ENCODE data around the gene EDEM3. TPM values are rescaled to one million over a fixed set of nuclear protein-coding genes. Genes with fewer than 3 reads are reported as not detected.
A peak's percentile ranks its signal among the peaks of the same experiment; 100 is the strongest.
"Not testable (repeated sequence)": the region's sequence is repeated elsewhere in the genome, so short reads cannot be mapped to it uniquely, and the experiment has no call there.

The EDEM3 gene
- total RNA-seq, 2 donors from 2014 or later, result 11.8 to 12.7 TPM

GRCh38 chr1:184698969-184699368, 55.7 kb downstream of the EDEM3 start:
- DNase-seq (ENCODE audit: low spot score in 2 of 2) (no peak), ATAC-seq (no peak)
- Mint-ChIP-seq H3K27ac (no peak overlapping the region), H3K9me3 (no peaks in the 10 kb centered on the region), H3K36me3 (peaks cover 11 to 12% of the 10 kb centered on the region in 2 donors)

DNA sequence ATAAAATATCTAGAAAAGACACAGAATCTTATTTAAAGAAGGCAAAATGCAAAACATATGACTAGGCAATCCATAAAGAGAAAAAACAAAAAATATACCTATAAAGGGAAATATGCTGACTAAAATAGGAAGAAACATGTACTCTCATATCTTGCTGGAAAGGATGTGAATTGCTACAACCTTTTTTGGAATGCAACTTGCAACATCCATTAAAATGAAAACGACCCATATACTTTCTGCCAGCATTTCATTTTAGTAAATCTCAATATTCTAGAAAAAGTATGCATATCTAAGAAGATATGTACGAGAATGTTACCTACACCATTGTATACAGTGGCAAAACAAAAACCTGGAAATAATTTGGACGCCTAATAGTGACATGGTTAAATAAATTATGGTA, 56.6 kb downstream of the EDEM3 start:
- DNase-seq (ENCODE audit: low spot score in 2 of 2), result no peak

GRCh38 chr1:184696403-184696802, 58.3 kb downstream of the EDEM3 start:
- Mint-ChIP-seq H3K36me3 (peaks cover 6 to 15% of the 10 kb centered on the region in 2 donors), H3K27ac (no peak overlapping the region), H3K9me3 (no peaks in the 10 kb centered on the region)

More for the DNA sequence above, 56.6 kb downstream of the EDEM3 start:
- Mint-ChIP-seq H3K9me3 (no peaks in the 10 kb centered on the region), H3K36me3 (peaks cover 10 to 15% of the 10 kb centered on the region in 2 donors), H3K27ac (no peak overlapping the region)
- ATAC-seq, result no peak

GRCh38 chr1:184695023-184695422, 59.6 kb downstream of the EDEM3 start:
- ATAC-seq, result peak in 1 of 2 donors; percentile 54
- H3K9me3 Mint-ChIP-seq, result no peaks in the 10 kb centered on the region
- peaks cover 6 to 12% of the 10 kb centered on the region in 2 donors for H3K36me3 Mint-ChIP-seq
- no peak for DNase-seq (ENCODE audit: low spot score in 2 of 2)
- H3K27ac Mint-ChIP-seq, result no peak overlapping the region

More at GRCh38 chr1:184696403-184696802, 58.3 kb downstream of the EDEM3 start:
- DNase-seq (ENCODE audit: low spot score in 2 of 2) (no peak), ATAC-seq (no peak)

DNA sequence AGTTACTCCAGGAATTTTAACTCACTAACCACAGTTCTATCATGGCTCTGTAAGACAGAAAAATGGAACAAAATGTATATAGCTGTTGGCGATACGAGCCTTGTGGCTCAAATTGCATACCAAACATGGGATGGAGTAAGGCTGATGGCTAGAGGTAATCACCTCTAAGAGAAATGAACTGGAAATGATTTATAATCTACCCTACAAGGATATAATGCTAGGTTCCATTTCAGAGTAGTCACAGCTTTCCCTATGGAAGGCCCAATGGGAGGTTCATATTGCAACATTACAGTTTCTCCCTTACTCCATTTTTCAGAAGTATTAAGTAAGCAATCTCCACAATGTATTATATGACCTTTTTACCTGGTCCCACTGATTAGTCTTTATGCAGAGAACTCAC, 61.6 kb downstream of the EDEM3 start:
- Mint-ChIP-seq H3K9me3 (no peaks in the 10 kb centered on the region), H3K36me3 (peaks cover 6 to 12% of the 10 kb centered on the region in 2 donors), H3K27ac (no peak overlapping the region)
- ATAC-seq (no peak), DNase-seq (ENCODE audit: low spot score in 2 of 2) (no peak)

DNA sequence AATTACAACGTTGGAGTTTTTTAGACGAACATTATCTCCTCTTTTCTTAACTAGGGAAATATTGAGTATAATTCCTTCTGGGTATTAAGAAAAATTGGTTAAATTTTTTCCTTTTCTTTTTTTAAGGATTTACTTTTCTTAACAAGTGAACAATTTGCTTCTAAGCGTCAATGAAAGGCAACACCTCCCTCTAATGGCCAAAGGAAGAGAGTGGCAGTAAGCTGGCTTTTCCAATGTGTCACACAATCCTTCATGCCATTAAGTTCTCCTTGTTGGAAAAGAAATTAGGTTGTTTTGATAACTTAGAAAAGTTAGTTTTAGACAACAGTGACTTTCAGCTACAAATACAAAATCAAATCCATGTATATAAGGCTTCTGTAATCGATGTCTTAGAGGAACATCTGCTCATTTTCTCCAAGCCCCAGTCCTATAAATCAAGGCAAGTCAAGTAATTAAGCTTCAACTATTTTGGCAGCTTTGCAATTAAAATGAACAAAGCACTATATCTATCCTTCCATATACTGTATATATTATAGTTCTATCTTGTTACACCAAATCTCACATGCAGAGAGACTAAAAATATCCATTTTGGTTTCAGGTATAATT, 62.8 kb downstream of the EDEM3 start:
- Mint-ChIP-seq H3K36me3 (peaks cover 6 to 12% of the 10 kb centered on the region in 2 donors), H3K27ac (no peak overlapping the region), H3K9me3 (no peaks in the 10 kb centered on the region)
- DNase-seq (ENCODE audit: low spot score in 2 of 2) (no peak), ATAC-seq (no peak)

GRCh38 chr1:184686540-184686939, 68.1 kb downstream of the EDEM3 start:
- DNase-seq (ENCODE audit: low spot score in 2 of 2) (no peak), ATAC-seq (no peak)
- Mint-ChIP-seq H3K27ac (no peak overlapping the region), H3K9me3 (peaks cover under 1 to 1% of the 10 kb centered on the region in 2 donors), H3K36me3 (peaks cover under 1 to 2% of the 10 kb centered on the region in 2 donors)

DNA sequence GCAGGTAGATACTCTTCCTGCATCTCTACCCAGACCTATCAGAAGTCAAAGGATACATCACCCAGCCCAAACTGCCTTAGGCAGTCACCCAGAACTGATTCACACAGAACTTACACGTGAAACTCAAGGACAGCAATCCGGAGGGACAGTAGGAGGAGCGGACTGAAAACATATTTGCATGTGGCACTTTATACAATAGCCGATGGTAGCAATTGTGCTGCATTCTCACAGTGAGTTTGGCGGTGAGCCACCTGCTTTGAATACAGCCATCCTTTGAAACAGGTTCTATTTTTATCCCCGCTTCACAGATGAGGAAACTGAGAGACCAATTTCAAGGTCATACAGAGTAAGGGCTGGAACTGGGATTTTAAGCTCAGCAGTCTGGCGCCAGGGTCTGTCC, 69.5 kb downstream of the EDEM3 start:
- Mint-ChIP-seq H3K36me3 (peaks cover 6 to 11% of the 10 kb centered on the region in 2 donors), H3K9me3 (peaks cover 10 to 12% of the 10 kb centered on the region in 2 donors), H3K27ac (no peak overlapping the region)
- ATAC-seq (no peak), DNase-seq (ENCODE audit: low spot score in 2 of 2) (no peak)

- DNase-seq (ENCODE audit: low spot score in 2 of 2), result no peak
- Mint-ChIP-seq H3K9me3 (peaks cover 10 to 13% of the 10 kb centered on the region in 2 donors), H3K36me3 (peaks cover 6 to 11% of the 10 kb centered on the region in 2 donors), H3K27ac (no peak overlapping the region)
- no peak for ATAC-seq
Measured at GRCh38 chr1:184684285-184685074, 70.2 kb downstream of the EDEM3 start.

- Mint-ChIP-seq H3K36me3 (peaks cover 6 to 11% of the 10 kb centered on the region in 2 donors), H3K9me3 (peaks cover 10 to 13% of the 10 kb centered on the region in 2 donors), H3K27ac (no peak overlapping the region)
- ATAC-seq (no peak), DNase-seq (ENCODE audit: low spot score in 2 of 2) (no peak)
Measured at GRCh38 chr1:184682956-184683355, 71.7 kb downstream of the EDEM3 start.

DNA sequence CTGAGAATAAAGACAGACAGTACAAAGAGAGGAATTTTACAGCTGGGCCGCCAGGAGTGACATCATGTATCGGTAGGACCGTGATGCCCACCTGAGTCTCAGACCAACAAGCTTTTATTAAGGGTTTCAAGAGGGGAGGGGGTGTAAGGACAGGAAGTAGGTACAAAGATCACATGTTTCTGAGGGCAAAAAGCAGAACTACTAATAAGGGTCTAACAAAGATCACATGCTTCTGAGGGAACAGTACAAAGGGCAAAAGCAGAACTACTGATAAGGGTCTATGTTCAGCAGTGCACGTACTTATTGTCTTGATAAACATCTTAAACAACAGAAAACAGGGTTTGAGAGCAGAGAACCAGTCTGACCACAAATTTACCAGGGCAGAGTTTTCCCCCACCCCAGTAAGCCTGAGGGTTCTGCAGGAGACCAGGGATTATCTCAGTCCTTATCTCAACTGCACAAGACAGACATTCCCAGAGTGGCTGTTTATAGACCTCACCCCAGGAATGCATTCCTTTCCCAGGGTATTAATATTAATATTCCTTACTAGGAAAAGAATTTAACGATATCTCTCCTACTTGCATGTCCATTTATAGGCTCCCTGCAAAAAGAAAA, 73.9 kb downstream of the EDEM3 start:
- Mint-ChIP-seq H3K36me3 (peaks cover 6 to 11% of the 10 kb centered on the region in 2 donors), H3K9me3 (peaks cover 10 to 13% of the 10 kb centered on the region in 2 donors)
- H3K27ac Mint-ChIP-seq; DNase-seq (ENCODE audit: low spot score in 2 of 2); ATAC-seq: not testable (repeated sequence)

GRCh38 chr1:184679472-184679871, 75.2 kb downstream of the EDEM3 start:
- H3K9me3 Mint-ChIP-seq, result peaks cover 10 to 13% of the 10 kb centered on the region in 2 donors
- ATAC-seq; DNase-seq (ENCODE audit: low spot score in 2 of 2): not testable (repeated sequence)

DNA sequence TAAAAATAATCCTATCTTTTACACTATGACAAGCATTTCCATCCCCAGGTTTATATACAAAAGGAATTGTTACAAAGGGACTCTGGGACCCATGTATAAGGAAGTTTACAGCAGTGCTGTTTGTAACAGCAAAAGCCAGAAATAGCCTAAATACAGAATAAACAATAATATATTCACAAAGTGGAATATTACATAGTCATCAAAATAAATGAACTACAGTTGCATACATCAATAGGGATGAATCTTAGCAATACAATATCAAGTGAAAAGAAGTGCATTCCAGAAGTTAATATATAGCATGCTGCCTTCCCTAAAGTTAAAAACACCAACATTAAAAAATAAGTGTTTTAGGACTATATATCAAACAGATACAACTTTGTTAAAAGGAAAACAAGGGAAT, 77.3 kb downstream of the EDEM3 start:
- ATAC-seq, result no peak
- no peak overlapping the region for H3K27ac Mint-ChIP-seq
- H3K9me3 Mint-ChIP-seq, result peaks cover 10 to 13% of the 10 kb centered on the region in 2 donors
- peaks cover 6 to 11% of the 10 kb centered on the region in 2 donors for H3K36me3 Mint-ChIP-seq
- DNase-seq (ENCODE audit: low spot score in 2 of 2), result no peak

More at GRCh38 chr1:184679472-184679871, 75.2 kb downstream of the EDEM3 start:
- not testable (repeated sequence) for H3K27ac Mint-ChIP-seq
- H3K36me3 Mint-ChIP-seq, result peaks cover 6 to 11% of the 10 kb centered on the region in 2 donors

- no peak overlapping the region for H3K27ac Mint-ChIP-seq
- DNase-seq (ENCODE audit: low spot score in 2 of 2), result no peak
- no peaks in the 10 kb centered on the region for H3K36me3 Mint-ChIP-seq
- no peak for ATAC-seq
- H3K9me3 Mint-ChIP-seq, result no peaks in the 10 kb centered on the region
Measured at GRCh38 chr1:184673305-184673704, 81.4 kb downstream of the EDEM3 start.

DNA sequence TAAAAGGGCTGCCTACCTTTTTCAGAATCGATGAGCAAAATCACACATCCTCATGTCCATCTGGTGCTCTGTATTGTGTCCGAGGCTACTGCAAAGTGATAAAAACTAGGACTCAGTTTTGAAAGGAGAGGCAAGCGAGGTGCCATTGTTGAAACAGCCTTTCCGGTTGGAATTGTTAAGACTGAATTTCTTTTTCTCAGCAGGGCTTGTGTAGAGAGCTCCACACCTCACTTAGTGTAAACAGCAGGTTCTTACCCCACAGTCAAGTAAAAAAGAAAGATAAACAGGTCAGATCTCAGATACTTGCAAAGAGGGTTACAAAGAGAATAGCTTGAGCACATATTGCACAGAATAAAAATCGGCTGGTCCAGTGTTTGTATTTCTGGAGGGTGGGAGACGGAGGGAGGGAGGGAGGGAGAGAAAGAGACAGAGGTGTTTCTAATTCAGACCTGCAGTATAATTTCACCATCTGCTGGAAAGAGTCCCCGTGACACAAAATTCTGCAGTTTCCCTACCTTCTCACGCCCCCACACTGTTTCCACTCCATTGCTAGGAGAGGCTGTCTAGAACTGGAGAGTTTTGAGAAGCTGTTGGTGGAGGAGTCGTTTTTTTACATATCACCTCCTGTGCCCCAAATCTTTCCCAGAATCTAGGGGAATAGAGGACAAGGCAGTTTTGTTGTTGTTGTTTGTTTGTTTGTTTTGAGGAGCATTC, 82.5 kb downstream of the EDEM3 start:
- no peak for DNase-seq (ENCODE audit: low spot score in 2 of 2)
- Mint-ChIP-seq H3K27ac (no peak overlapping the region), H3K36me3 (no peaks in the 10 kb centered on the region), H3K9me3 (no peaks in the 10 kb centered on the region)
- ATAC-seq, result no peak

- ATAC-seq, result no peak
- no peaks in the 10 kb centered on the region for H3K9me3 Mint-ChIP-seq
- no peaks in the 10 kb centered on the region for H3K36me3 Mint-ChIP-seq
- no peak overlapping the region for H3K27ac Mint-ChIP-seq
- DNase-seq (ENCODE audit: low spot score in 2 of 2), result no peak
Measured at GRCh38 chr1:184669391-184669790, 85.3 kb downstream of the EDEM3 start.

GRCh38 chr1:184665360-184665759, 89.3 kb downstream of the EDEM3 start:
- ATAC-seq (no peak), DNase-seq (ENCODE audit: low spot score in 2 of 2) (no peak)
- Mint-ChIP-seq H3K9me3 (no peaks in the 10 kb centered on the region), H3K27ac (no peak overlapping the region), H3K36me3 (no peaks in the 10 kb centered on the region)

Measured in activated naive CD4-positive, alpha-beta T cell treated with anti-CD3 and anti-CD28 coated beads, Interleukin-2, amount 50 U/mL, for 72 hours (primary cell).